Left hindlimb (tissue), 1 donor: ENCODE data around the gene OTUD5.

ENCODE experiments used
- DNase-seq: peaks from one replicate; pipeline ENCODE4 v3.0.0-alpha.2; 2018

Gene OTUD5

GRCh38 chrX:48935301-48935670 is 22.1 kb downstream of the OTUD5 start:
- DNase-seq = no peak

- no peak for DNase-seq
Observed at GRCh38 chrX:48934581-48935300, 22.7 kb downstream of the OTUD5 start.

GRCh38 chrX:48933757-48934156 is 23.6 kb downstream of the OTUD5 start:
- DNase-seq = no peak

GRCh38 chrX:48927736-48928382 is 29.5 kb downstream of the OTUD5 start:
- DNase-seq = no peak

GRCh38 chrX:48927123-48927522 is 30.3 kb downstream of the OTUD5 start:
- DNase-seq = no peak

- no peak for DNase-seq
Observed at GRCh38 chrX:48924270-48924669, 33.1 kb downstream of the OTUD5 start.

GRCh38 chrX:48923771-48924170 is 33.6 kb downstream of the OTUD5 start:
- DNase-seq = no peak

- no peak for DNase-seq
Observed at GRCh38 chrX:48920718-48921104, 36.7 kb downstream of the OTUD5 start.

- DNase-seq = no peak
Observed at GRCh38 chrX:48919947-48920717, 37.3 kb downstream of the OTUD5 start.

- no peak for DNase-seq
Observed at GRCh38 chrX:48919360-48919841, 38.0 kb downstream of the OTUD5 start.

GRCh38 chrX:48918643-48919340 is 38.6 kb downstream of the OTUD5 start, which contains the start of gene PIM2:
TSS of gene PIM2 (minus strand) at chrX:48919024. CDS start at chrX:48918834, 190 bp downstream.
- peak; percentile 72 for DNase-seq

GRCh38 chrX:48918301-48918642 is 39.1 kb downstream of the OTUD5 start:
- DNase-seq = no peak

GRCh38 chrX:48917139-48918001 is 40.0 kb downstream of the OTUD5 start:
- DNase-seq = peak; percentile 89

- DNase-seq = no peak
Observed at GRCh38 chrX:48914593-48915493, 42.6 kb downstream of the OTUD5 start.

GRCh38 chrX:48913605-48914366 is 43.6 kb downstream of the OTUD5 start:
- DNase-seq = no peak

- DNase-seq = peak; percentile 85
Observed at GRCh38 chrX:48911412-48912182, 45.8 kb downstream of the OTUD5 start, which contains the start of gene SLC35A2. TSS of gene SLC35A2 (minus strand) at chrX:48911646. CDS start at chrX:48911636, 10 bp downstream.

- no peak for DNase-seq
Observed at GRCh38 chrX:48910926-48911411, 46.4 kb downstream of the OTUD5 start.

- no peak for DNase-seq
Observed at GRCh38 chrX:48909703-48910294, 47.6 kb downstream of the OTUD5 start.

GRCh38 chrX:48908600-48908999 is 48.8 kb downstream of the OTUD5 start:
- DNase-seq = no peak
